ENCODE data around the gene B3GNT3. TPM values are rescaled to one million over a fixed set of nuclear protein-coding genes. Genes with fewer than 3 reads are reported as not detected.

The B3GNT3 gene
- total and polyA plus RNA-seq, 2 of the 4 experiments (the other 2 are of a cell fraction), result not detected

GRCh38 chr19:17751103-17751911 is 43.6 kb upstream of the B3GNT3 start, which contains the start of gene FCHO1:
Gene FCHO1 (plus strand): TSS chr19:17751477. CDS start chr19:17755165, 3,688 bp downstream.
- intact Hi-C loops (cut with micrococcal nuclease) (no loop called here), dilution Hi-C loops (cut with HindIII; ENCODE audit: low sequenced_read_pairs, unreplicated experiment) (no loop called here), in situ Hi-C loops (cut with MboI; ENCODE audit: low sequenced_read_pairs) (no loop called here)
- H3K23ac ChIP-seq (ENCODE audit: low read depth, low read length), result no peak within 1 kb of the TSS
- H3K18ac ChIP-seq (ENCODE audit: low read depth, low read length), result no peak within 1 kb of the TSS
- POLR2A ChIA-PET (ENCODE audit: unreplicated experiment), result no interaction called here
- H2AK5ac ChIP-seq (ENCODE audit: low read depth, low read length), result no peak within 1 kb of the TSS
- H3K27ac ChIP-seq (ENCODE audit: insufficient read depth, low read length), result no peak within 1 kb of the TSS
- no peak within 1 kb of the TSS for H2BK5ac ChIP-seq (ENCODE audit: low read depth, low read length, poor library complexity, severe bottlenecking)
- no peaks in the 10 kb centered on the region for H3K9me3 ChIP-seq (ENCODE audit: control insufficient read depth, insufficient read depth, low read length)
- no peaks in the 10 kb centered on the region for H3K36me3 ChIP-seq (ENCODE audit: control insufficient read depth, insufficient read depth, low read length)
- DNase-seq (no peak), ATAC-seq (ENCODE audit: low read depth) (no peak)
- no peak within 1 kb of the TSS for H4K8ac ChIP-seq (ENCODE audit: low read depth in 2 of 2, low read length in 2 of 2)
- peaks cover 15% of the 10 kb centered on the region; the same call in 1 of the 2 replicates for H3K27me3 ChIP-seq (ENCODE audit: control insufficient read depth, insufficient read depth, low read length)
- H3K4me2 ChIP-seq (ENCODE audit: low read depth, low read length), result no peak within 1 kb of the TSS
- no peak within 1 kb of the TSS for H3K56ac ChIP-seq (ENCODE audit: extremely low read depth, insufficient read depth, low read length)
- TF ChIP-seq ELK1 (IDR thresholded peaks at IDR 0.05; ENCODE audit: borderline replicate concordance, low read depth, low read length), result no peak
- TF ChIP-seq RAD21 (IDR thresholded peaks at IDR 0.05; ENCODE audit: low read length), result no peak
- TF ChIP-seq POLR2A (IDR thresholded peaks at IDR 0.05; ENCODE audit: low read depth, low read length), result no peak
- TF ChIP-seq SMC3 (IDR thresholded peaks at IDR 0.05; ENCODE audit: low read depth, low read length), result no peak
- no peak for TF ChIP-seq CEBPB (IDR thresholded peaks at IDR 0.05; ENCODE audit: low read depth, low read length)
- TF ChIP-seq CHD1 (IDR thresholded peaks at IDR 0.05; ENCODE audit: low read depth, low read length), result no peak
- TF ChIP-seq MXI1 (IDR thresholded peaks at IDR 0.05; ENCODE audit: borderline replicate concordance, low read depth, low read length), result no peak
- no peak for TF ChIP-seq RCOR1 (IDR thresholded peaks at IDR 0.05; ENCODE audit: insufficient replicate concordance, low read length)
- TF ChIP-seq USF2 (IDR thresholded peaks at IDR 0.05; ENCODE audit: low read depth, low read length), result no peak
- no peak for TF ChIP-seq BHLHE40 (IDR thresholded peaks at IDR 0.05; ENCODE audit: low read depth, low read length)
- no peak for TF ChIP-seq FOS (IDR thresholded peaks at IDR 0.05; ENCODE audit: low read depth, low read length)
- TF ChIP-seq CTCF (conservative IDR thresholded peaks at IDR 0.05; ENCODE audit: low read depth, low read length), result no peak
- TF ChIP-seq MAFK (IDR thresholded peaks at IDR 0.05; ENCODE audit: low read depth, low read length), result no peak
- TF ChIP-seq NFE2L2 (IDR thresholded peaks at IDR 0.05; ENCODE audit: low read depth, low read length), result no peak
- no peak for TF ChIP-seq RFX5 (IDR thresholded peaks at IDR 0.05; ENCODE audit: low read depth, low read length)
- no peak for TF ChIP-seq MAZ (IDR thresholded peaks at IDR 0.05; ENCODE audit: borderline replicate concordance, low read depth, low read length)
- H2AK9ac ChIP-seq (replicated peaks; ENCODE audit: low read depth, low read length, poor library complexity), result no peak within 1 kb of the TSS
- H4K20me1 ChIP-seq (ENCODE audit: insufficient read depth, low read length), result no peaks in the 10 kb centered on the region
- BruUV-seq (replicated peaks), result no TSS peak
- H3K4ac ChIP-seq (ENCODE audit: low read depth, low read length), result no peak within 1 kb of the TSS
- no peak within 1 kb of the TSS for H3K14ac ChIP-seq (replicated peaks; ENCODE audit: low read depth, low read length)
- H3K9me1 ChIP-seq (ENCODE audit: insufficient read depth, low read length), result no peaks in the 10 kb centered on the region
- no peak within 1 kb of the TSS for H2BK120ac ChIP-seq (ENCODE audit: low read depth, low read length)
- H2AFZ ChIP-seq (replicated peaks; ENCODE audit: low read length, poor library complexity), result no peak within 1 kb of the TSS
- H3K4me1 ChIP-seq (ENCODE audit: control insufficient read depth, insufficient read depth, low read length), result no peaks in the 10 kb centered on the region
- CTCF ChIA-PET, result no interaction called here
- H2BK20ac ChIP-seq (ENCODE audit: low read depth, low read length), result no peak within 1 kb of the TSS
- no peak within 1 kb of the TSS for H3K4me3 ChIP-seq (ENCODE audit: insufficient read depth, low read depth, low read length)
- H3K9ac ChIP-seq (ENCODE audit: low read depth, low read length), result no peak within 1 kb of the TSS
- WGBS, 2 experiments (ENCODE audit: extremely low coverage in 2 of 2, insufficient read length in 1 of 2), result 7% methylated on average over 2 of the region's 28 CpGs; no CpG with 5 or more reads in 1 of the 2 experiments
- no peak within 1 kb of the TSS for H4K91ac ChIP-seq (ENCODE audit: insufficient read depth, low read depth, low read length)
- no peak within 1 kb of the TSS for H2BK15ac ChIP-seq (ENCODE audit: low read depth, low read length)
- H4K5ac ChIP-seq (ENCODE audit: low read depth, low read length), result no peak within 1 kb of the TSS
- no peaks in the 10 kb centered on the region for H3K79me1 ChIP-seq (ENCODE audit: low read depth in 1 of 2, low read length in 2 of 2)
